ENCODE results near the gene INPP5J. TPM values are rescaled to one million over a fixed set of nuclear protein-coding genes. Genes with fewer than 3 reads are reported as not detected.

Gene INPP5J
- total and polyA plus RNA-seq, 9 of the 15 experiments (the other 6 are each of a cell fraction or from before 2014, with no cell fraction given), result 0.10 to 6.3 (median 4.8) TPM

GRCh38 chr22:31184015-31184414 lies 61.2 kb downstream of the INPP5J start (continued):
- TF ChIP-seq MITF (IDR thresholded peaks at IDR 0.05), result no peak

MicroRNA genes within 50 kb of the gene (microRNA counts, 767-probe panel; counts per million panel counts)
- 1,510 counts per million, percentile 37 among the panel's probes with 10 or more counts for microRNA hsa-miR-3928

Small RNA genes lying within 50 kb of the gene (microRNA-seq; reads per million reads assigned to microRNA genes)
- 0.91 reads per million, percentile 4 among the genes with 10 or more reads in this experiment for gene MIR3928 (ENCODE audit: borderline microRNAs expressed)

Small RNA genes lying within 50 kb of the gene (small RNA-seq; reads per million reads assigned to genes)
- gene MIR3928, result 0.92 reads per million, percentile 54 among the genes with 10 or more reads in this experiment

Other genes starting within 250 kb of the INPP5J start
Only the 7 nearest of the 9 such genes appear.
- gene MORC2, start 154.2 kb upstream of the INPP5J start, total RNA-seq (2014; rRNA removed), result 17.8 and 20.0 TPM in 2 replicates
- gene MORC2, start 154.2 kb upstream of the INPP5J start, total RNA-seq (2014; rRNA removed; fragmentation: Illumina TruSeq; extraction: Trizol), result 16.3 and 16.6 TPM in 2 replicates
- 15.8 and 16.7 TPM in 2 replicates for gene MORC2, start 154.2 kb upstream of the INPP5J start, total RNA-seq (2015; rRNA removed; fragmentation: Illumina TruSeq; extraction: Trizol)
- gene MORC2, start 154.2 kb upstream of the INPP5J start, total RNA-seq (2021), result 34.7 and 35.5 TPM in 2 replicates
- 12.6 and 19.4 TPM in 2 replicates for gene MORC2, start 154.2 kb upstream of the INPP5J start, polyA plus RNA-seq (2011; rRNA removed)
- 30.8 and 32.0 TPM in 2 replicates for gene MORC2, start 154.2 kb upstream of the INPP5J start, polyA plus RNA-seq (2014; fragmentation: Illumina TruSeq; extraction: Trizol)
- gene MORC2, start 154.2 kb upstream of the INPP5J start, polyA plus RNA-seq (2014; fragmentation: Nextera tagmentation; extraction: Ambion mirVana), result 1 to 10 TPM; 3.3 to 3.8 TPM
- gene MORC2, start 154.2 kb upstream of the INPP5J start, polyA plus RNA-seq (2014; rRNA removed), result 24.0 and 25.0 TPM in 2 replicates
- 33.8 and 42.2 TPM in 2 replicates for gene TUG1, start 153.7 kb upstream of the INPP5J start, total RNA-seq (2014; rRNA removed)
- gene TUG1, start 153.7 kb upstream of the INPP5J start, total RNA-seq (2014; rRNA removed; fragmentation: Illumina TruSeq; extraction: Trizol), result 58.8 and 60.5 TPM in 2 replicates
- 65.0 and 71.0 TPM in 2 replicates for gene TUG1, start 153.7 kb upstream of the INPP5J start, total RNA-seq (2015; rRNA removed; fragmentation: Illumina TruSeq; extraction: Trizol)
- 50.0 and 58.9 TPM in 2 replicates for gene TUG1, start 153.7 kb upstream of the INPP5J start, total RNA-seq (2021)
- 113 and 132 TPM in 2 replicates for gene TUG1, start 153.7 kb upstream of the INPP5J start, polyA plus RNA-seq (2011; rRNA removed)
- gene TUG1, start 153.7 kb upstream of the INPP5J start, polyA plus RNA-seq (2014; fragmentation: Illumina TruSeq; extraction: Trizol), result 87.8 and 115 TPM in 2 replicates
- gene TUG1, start 153.7 kb upstream of the INPP5J start, polyA plus RNA-seq (2014; fragmentation: Nextera tagmentation; extraction: Ambion mirVana), result 10 to 100 TPM; 24.7 to 25.0 TPM
- gene TUG1, start 153.7 kb upstream of the INPP5J start, polyA plus RNA-seq (2014; rRNA removed), result 59.9 and 61.8 TPM in 2 replicates
- 17.8 and 22.3 TPM in 2 replicates for gene SMTN, start 41.6 kb upstream of the INPP5J start, total RNA-seq (2014; rRNA removed)
- gene SMTN, start 41.6 kb upstream of the INPP5J start, total RNA-seq (2014; rRNA removed; fragmentation: Illumina TruSeq; extraction: Trizol), result 8.8 and 11.1 TPM in 2 replicates
- gene SMTN, start 41.6 kb upstream of the INPP5J start, total RNA-seq (2015; rRNA removed; fragmentation: Illumina TruSeq; extraction: Trizol), result 16.0 and 16.1 TPM in 2 replicates
- gene SMTN, start 41.6 kb upstream of the INPP5J start, total RNA-seq (2021), result 39.9 and 41.1 TPM in 2 replicates
- 7.7 and 13.7 TPM in 2 replicates for gene SMTN, start 41.6 kb upstream of the INPP5J start, polyA plus RNA-seq (2011; rRNA removed)
- 17.6 and 28.4 TPM in 2 replicates for gene SMTN, start 41.6 kb upstream of the INPP5J start, polyA plus RNA-seq (2014; fragmentation: Illumina TruSeq; extraction: Trizol)
- gene SMTN, start 41.6 kb upstream of the INPP5J start, polyA plus RNA-seq (2014; fragmentation: Nextera tagmentation; extraction: Ambion mirVana), result 1 to 10 TPM; 2.5 to 3.4 TPM
- gene SMTN, start 41.6 kb upstream of the INPP5J start, polyA plus RNA-seq (2014; rRNA removed), result 20.6 and 25.5 TPM in 2 replicates
- gene SELENOM, start 15.4 kb upstream of the INPP5J start, total RNA-seq (2014; rRNA removed), result 6.9 and 10.8 TPM in 2 replicates
- 1.2 and 1.8 TPM in 2 replicates for gene SELENOM, start 15.4 kb upstream of the INPP5J start, total RNA-seq (2014; rRNA removed; fragmentation: Illumina TruSeq; extraction: Trizol)
- 3.7 and 4.1 TPM in 2 replicates for gene SELENOM, start 15.4 kb upstream of the INPP5J start, total RNA-seq (2015; rRNA removed; fragmentation: Illumina TruSeq; extraction: Trizol)
- gene SELENOM, start 15.4 kb upstream of the INPP5J start, total RNA-seq (2021), result 8.5 and 10.9 TPM in 2 replicates
- gene SELENOM, start 15.4 kb upstream of the INPP5J start, polyA plus RNA-seq (2011; rRNA removed), result 4.2 and 7.1 TPM in 2 replicates
- gene SELENOM, start 15.4 kb upstream of the INPP5J start, polyA plus RNA-seq (2014; fragmentation: Illumina TruSeq; extraction: Trizol), result 2.8 and 5.8 TPM in 2 replicates
- 1 to 10 TPM; 1.2 to 2.9 TPM for gene SELENOM, start 15.4 kb upstream of the INPP5J start, polyA plus RNA-seq (2014; fragmentation: Nextera tagmentation; extraction: Ambion mirVana)
- gene SELENOM, start 15.4 kb upstream of the INPP5J start, polyA plus RNA-seq (2014; rRNA removed), result 10.0 and 10.6 TPM in 2 replicates
- gene PLA2G3, start 17.5 kb downstream of the INPP5J start, total RNA-seq (2014; rRNA removed), result 0.53 and 0.68 TPM in 2 replicates
- 0.22 and 0.36 TPM in 2 replicates for gene PLA2G3, start 17.5 kb downstream of the INPP5J start, total RNA-seq (2014; rRNA removed; fragmentation: Illumina TruSeq; extraction: Trizol)
- gene PLA2G3, start 17.5 kb downstream of the INPP5J start, total RNA-seq (2015; rRNA removed; fragmentation: Illumina TruSeq; extraction: Trizol), result 0.76 and 1.1 TPM in 2 replicates
- gene PLA2G3, start 17.5 kb downstream of the INPP5J start, total RNA-seq (2021), result 0.64 and 0.98 TPM in 2 replicates
- 1.4 and 5.4 TPM in 2 replicates for gene PLA2G3, start 17.5 kb downstream of the INPP5J start, polyA plus RNA-seq (2011; rRNA removed)
- 0.48 and 0.78 TPM in 2 replicates for gene PLA2G3, start 17.5 kb downstream of the INPP5J start, polyA plus RNA-seq (2014; fragmentation: Illumina TruSeq; extraction: Trizol)
- under 1 TPM; 0.18 to 0.20 TPM for gene PLA2G3, start 17.5 kb downstream of the INPP5J start, polyA plus RNA-seq (2014; fragmentation: Nextera tagmentation; extraction: Ambion mirVana)
- gene PLA2G3, start 17.5 kb downstream of the INPP5J start, polyA plus RNA-seq (2014; rRNA removed), result 0.77 and 1.2 TPM in 2 replicates
- gene RNF185, start 37.2 kb downstream of the INPP5J start, total RNA-seq (2014; rRNA removed), result 6.5 and 8.4 TPM in 2 replicates
- gene RNF185, start 37.2 kb downstream of the INPP5J start, total RNA-seq (2014; rRNA removed; fragmentation: Illumina TruSeq; extraction: Trizol), result 9.3 and 9.5 TPM in 2 replicates
- gene RNF185, start 37.2 kb downstream of the INPP5J start, total RNA-seq (2015; rRNA removed; fragmentation: Illumina TruSeq; extraction: Trizol), result 10.8 and 12.5 TPM in 2 replicates
- gene RNF185, start 37.2 kb downstream of the INPP5J start, total RNA-seq (2021), result 11.1 and 11.8 TPM in 2 replicates
- 17.6 and 18.3 TPM in 2 replicates for gene RNF185, start 37.2 kb downstream of the INPP5J start, polyA plus RNA-seq (2011; rRNA removed)
- 14.2 and 17.1 TPM in 2 replicates for gene RNF185, start 37.2 kb downstream of the INPP5J start, polyA plus RNA-seq (2014; fragmentation: Illumina TruSeq; extraction: Trizol)
- gene RNF185, start 37.2 kb downstream of the INPP5J start, polyA plus RNA-seq (2014; fragmentation: Nextera tagmentation; extraction: Ambion mirVana), result 1 to 10 TPM; 6.7 to 9.3 TPM
- gene RNF185, start 37.2 kb downstream of the INPP5J start, polyA plus RNA-seq (2014; rRNA removed), result 15.2 and 15.5 TPM in 2 replicates
- 11.1 and 14.5 TPM in 2 replicates for gene LIMK2, start 89.3 kb downstream of the INPP5J start, total RNA-seq (2014; rRNA removed)
- gene LIMK2, start 89.3 kb downstream of the INPP5J start, total RNA-seq (2014; rRNA removed; fragmentation: Illumina TruSeq; extraction: Trizol), result 8.0 and 8.5 TPM in 2 replicates
- gene LIMK2, start 89.3 kb downstream of the INPP5J start, total RNA-seq (2015; rRNA removed; fragmentation: Illumina TruSeq; extraction: Trizol), result 7.9 and 8.9 TPM in 2 replicates
- gene LIMK2, start 89.3 kb downstream of the INPP5J start, total RNA-seq (2021), result 14.2 TPM in 2 replicates
- 4.3 and 6.6 TPM in 2 replicates for gene LIMK2, start 89.3 kb downstream of the INPP5J start, polyA plus RNA-seq (2011; rRNA removed)
- gene LIMK2, start 89.3 kb downstream of the INPP5J start, polyA plus RNA-seq (2014; fragmentation: Illumina TruSeq; extraction: Trizol), result 12.0 and 12.3 TPM in 2 replicates
- gene LIMK2, start 89.3 kb downstream of the INPP5J start, polyA plus RNA-seq (2014; fragmentation: Nextera tagmentation; extraction: Ambion mirVana), result 1 to 10 TPM; 1.1 to 1.3 TPM
- gene LIMK2, start 89.3 kb downstream of the INPP5J start, polyA plus RNA-seq (2014; rRNA removed), result 5.9 and 9.0 TPM in 2 replicates